Ishikawa (cell line): Measurements from ENCODE around the gene HTT-AS.

ENCODE experiments used
- CEBPB ChIP-seq: IDR thresholded peaks from 2 replicates; pipeline ENCODE4 v1.6.1; 2012
- CREB1 ChIP-seq: IDR thresholded peaks from 2 replicates; pipeline ENCODE4 v1.6.1; 2012; ENCODE audit warnings: low read depth
- EGR1 ChIP-seq: IDR thresholded peaks from 2 replicates; pipeline ENCODE4 v1.6.1; 2012
- EP300 ChIP-seq: IDR thresholded peaks from 2 replicates; pipeline ENCODE4 v1.6.1; 2012; ENCODE audit warnings: borderline replicate concordance
- FOXM1 ChIP-seq: IDR thresholded peaks from 2 replicates; pipeline ENCODE4 v1.6.1; 2012; ENCODE audit warnings: low read depth, borderline replicate concordance
- MAX ChIP-seq: IDR thresholded peaks from 2 replicates; pipeline ENCODE4 v1.6.1; 2012
- RAD21 ChIP-seq: IDR thresholded peaks from 2 replicates; pipeline ENCODE4 v1.6.1; 2012; ENCODE audit warnings: low read depth
- REST ChIP-seq: IDR thresholded peaks from 2 replicates; pipeline ENCODE4 v1.6.1; 2012; ENCODE audit warnings: low read depth, mild to moderate bottlenecking
- TAF1 ChIP-seq: IDR thresholded peaks from 2 replicates; pipeline ENCODE4 v1.6.1; 2012; ENCODE audit warnings: low read depth, mild to moderate bottlenecking
- TCF12 ChIP-seq: IDR thresholded peaks from 2 replicates; pipeline ENCODE4 v1.6.1; 2012; ENCODE audit warnings: low read depth
- USF1 ChIP-seq: IDR thresholded peaks from 2 replicates; pipeline ENCODE4 v1.6.1; 2012
- YY1 ChIP-seq: IDR thresholded peaks from 2 replicates; pipeline ENCODE4 v1.6.1; 2012; ENCODE audit warnings: low read depth
- ZBTB7A ChIP-seq: IDR thresholded peaks from 2 replicates; pipeline ENCODE4 v1.6.1; 2012; ENCODE audit warnings: low read depth

- no peak for TF ChIP-seq EP300
- no peak for TF ChIP-seq MAX
- TF ChIP-seq TAF1, result no peak
- no peak for TF ChIP-seq CEBPB
- no peak for TF ChIP-seq EGR1
- TF ChIP-seq ZBTB7A, result no peak
- no peak for TF ChIP-seq YY1
- no peak for TF ChIP-seq TCF12
- TF ChIP-seq RAD21, result no peak
- no peak for TF ChIP-seq REST
- no peak for TF ChIP-seq USF1
- no peak for TF ChIP-seq FOXM1
- no peak for TF ChIP-seq CREB1
Measured at GRCh38 chr4:3013839-3014350, 60.4 kb downstream of the HTT-AS start.
